ENCODE data around the gene TMEM156. TPM values are rescaled to one million over a fixed set of nuclear protein-coding genes. Genes with fewer than 3 reads are reported as not detected.

The TMEM156 gene
- total RNA-seq, 1 donor from 2014 or later: not detected

DNA sequence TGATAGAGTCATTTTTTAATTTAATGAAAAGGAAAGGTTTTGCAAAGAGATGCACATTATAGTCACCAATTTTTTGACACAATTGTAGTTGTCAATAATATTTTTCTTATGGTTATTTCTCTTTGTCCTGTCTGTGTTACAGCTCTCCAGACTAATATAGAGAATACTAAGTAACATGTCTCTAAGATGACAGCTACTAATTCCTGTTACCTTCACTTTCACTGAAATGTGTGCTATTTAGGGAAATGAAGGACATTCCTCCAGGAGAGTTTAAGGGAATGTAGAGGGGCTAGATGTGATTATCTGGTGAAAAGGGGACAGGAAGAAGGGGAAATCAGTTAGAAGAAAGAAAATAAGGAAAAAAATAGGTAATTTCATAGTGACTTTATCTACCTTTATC, 31.2 kb upstream of the TMEM156 start:
- DNase-seq (ENCODE audit: low spot score): no peak
- H3K4me3 Mint-ChIP-seq: no peak overlapping the region
- no peaks in the 10 kb centered on the region for H3K27me3 ChIP-seq
- H3K4me1 ChIP-seq: peaks cover 24% of the 10 kb centered on the region
- no peak overlapping the region for H3K9ac ChIP-seq
- H2AFZ ChIP-seq (replicated peaks): no peak overlapping the region
- no peaks in the 10 kb centered on the region for H3K27me3 Mint-ChIP-seq (ENCODE audit: insufficient read depth, low read depth)
- H3K4me2 ChIP-seq: no peak overlapping the region
- H4K20me1 ChIP-seq (ENCODE audit: low read depth): peaks cover 30% of the 10 kb centered on the region
- H3F3A ChIP-seq (ENCODE audit: low read depth): peaks cover 14% of the 10 kb centered on the region
- H3K27ac Mint-ChIP-seq: no peak overlapping the region
- no peak overlapping the region for H3K4me3 ChIP-seq
- H3K27ac ChIP-seq: no peak overlapping the region
- H3K9me3 Mint-ChIP-seq: no peaks in the 10 kb centered on the region
- H3K36me3 Mint-ChIP-seq: no peaks in the 10 kb centered on the region
- H3K4me1 Mint-ChIP-seq: peaks cover 15% of the 10 kb centered on the region
- no peaks in the 10 kb centered on the region for H3K36me3 ChIP-seq
- peaks cover 86% of the 10 kb centered on the region for H3K79me2 ChIP-seq (ENCODE audit: low read depth)
- no peaks in the 10 kb centered on the region for H3K9me3 ChIP-seq (ENCODE audit: low read depth)
- TF ChIP-seq EZH2phosphoT487 (IDR thresholded peaks at IDR 0.05) (no peak), EZH2 (IDR thresholded peaks at IDR 0.05) (no peak)
- TF ChIP-seq, protein P1, sequence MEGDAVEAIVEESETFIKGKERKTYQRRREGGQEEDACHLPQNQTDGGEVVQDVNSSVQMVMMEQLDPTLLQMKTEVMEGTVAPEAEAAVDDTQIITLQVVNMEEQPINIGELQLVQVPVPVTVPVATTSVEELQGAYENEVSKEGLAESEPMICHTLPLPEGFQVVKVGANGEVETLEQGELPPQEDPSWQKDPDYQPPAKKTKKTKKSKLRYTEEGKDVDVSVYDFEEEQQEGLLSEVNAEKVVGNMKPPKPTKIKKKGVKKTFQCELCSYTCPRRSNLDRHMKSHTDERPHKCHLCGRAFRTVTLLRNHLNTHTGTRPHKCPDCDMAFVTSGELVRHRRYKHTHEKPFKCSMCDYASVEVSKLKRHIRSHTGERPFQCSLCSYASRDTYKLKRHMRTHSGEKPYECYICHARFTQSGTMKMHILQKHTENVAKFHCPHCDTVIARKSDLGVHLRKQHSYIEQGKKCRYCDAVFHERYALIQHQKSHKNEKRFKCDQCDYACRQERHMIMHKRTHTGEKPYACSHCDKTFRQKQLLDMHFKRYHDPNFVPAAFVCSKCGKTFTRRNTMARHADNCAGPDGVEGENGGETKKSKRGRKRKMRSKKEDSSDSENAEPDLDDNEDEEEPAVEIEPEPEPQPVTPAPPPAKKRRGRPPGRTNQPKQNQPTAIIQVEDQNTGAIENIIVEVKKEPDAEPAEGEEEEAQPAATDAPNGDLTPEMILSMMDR (IDR thresholded peaks at IDR 0.05): no peak

GRCh38 chr4:39062770-39063097, 30.5 kb upstream of the TMEM156 start:
- Histone ChIP-seq H3K4me1 (peaks cover 24% of the 10 kb centered on the region), H4K20me1 (ENCODE audit: low read depth) (peaks cover 32% of the 10 kb centered on the region), H2AFZ (replicated peaks) (no peak overlapping the region), H3K4me3 (peak overlapping the region; percentile 34), H3K36me3 (no peaks in the 10 kb centered on the region), H3F3A (ENCODE audit: low read depth) (peaks cover 14% of the 10 kb centered on the region), H3K27ac (peak overlapping the region; percentile 1), H3K27me3 (no peaks in the 10 kb centered on the region), H3K4me2 (peak overlapping the region; percentile 71), H3K79me2 (ENCODE audit: low read depth) (peaks cover 90% of the 10 kb centered on the region), H3K9me3 (ENCODE audit: low read depth) (no peaks in the 10 kb centered on the region), H3K9ac (no peak overlapping the region)
- no peak for DNase-seq (ENCODE audit: low spot score)
- Mint-ChIP-seq H3K4me3 (peak overlapping the region; percentile 78), H3K36me3 (no peaks in the 10 kb centered on the region), H3K27ac (peak overlapping the region; percentile 58), H3K4me1 (peaks cover 15% of the 10 kb centered on the region), H3K9me3 (no peaks in the 10 kb centered on the region), H3K27me3 (ENCODE audit: insufficient read depth, low read depth) (no peaks in the 10 kb centered on the region)
- TF ChIP-seq, protein P1 (IDR thresholded peaks at IDR 0.05): no peak
- TF ChIP-seq EZH2 (IDR thresholded peaks at IDR 0.05) (no peak), EZH2phosphoT487 (IDR thresholded peaks at IDR 0.05) (no peak)

- H3K27ac ChIP-seq: peak within 1 kb of the TSS; percentile 1
- TF ChIP-seq EZH2phosphoT487 (IDR thresholded peaks at IDR 0.05) (no peak), EZH2 (IDR thresholded peaks at IDR 0.05) (no peak)
- TF ChIP-seq, protein P1 (IDR thresholded peaks at IDR 0.05): no peak
- peak within 1 kb of the TSS; percentile 58 for H3K27ac Mint-ChIP-seq
These were observed 30.0 kb upstream of the TMEM156 start, which contains the start of gene KLHL5 for GRCh38 chr4:39062094-39062769. KLHL5 (plus strand) TSS chr4:39062232; CDS start chr4:39062653, 421 bp downstream.

More at GRCh38 chr4:39062094-39062769, 30.0 kb upstream of the TMEM156 start, which contains the start of gene KLHL5:
- H3K4me1 ChIP-seq: peaks cover 24% of the 10 kb centered on the region
- H3K79me2 ChIP-seq (ENCODE audit: low read depth): peaks cover 93% of the 10 kb centered on the region
- DNase-seq (ENCODE audit: low spot score): peak; percentile 62
- H3K4me2 ChIP-seq: peak within 1 kb of the TSS; percentile 71
- H3F3A ChIP-seq (ENCODE audit: low read depth): peaks cover 14% of the 10 kb centered on the region
- H3K4me3 Mint-ChIP-seq: peak within 1 kb of the TSS; percentile 78
- H4K20me1 ChIP-seq (ENCODE audit: low read depth): peaks cover 32% of the 10 kb centered on the region
- no peak within 1 kb of the TSS for H2AFZ ChIP-seq (replicated peaks)
- H3K4me3 ChIP-seq: peak within 1 kb of the TSS; percentile 34
- no peaks in the 10 kb centered on the region for H3K36me3 Mint-ChIP-seq
- peaks cover 15% of the 10 kb centered on the region for H3K4me1 Mint-ChIP-seq
- no peak within 1 kb of the TSS for H3K9ac ChIP-seq
- H3K9me3 ChIP-seq (ENCODE audit: low read depth): no peaks in the 10 kb centered on the region
- H3K9me3 Mint-ChIP-seq: no peaks in the 10 kb centered on the region
- H3K27me3 ChIP-seq: no peaks in the 10 kb centered on the region
- H3K27me3 Mint-ChIP-seq (ENCODE audit: insufficient read depth, low read depth): no peaks in the 10 kb centered on the region
- H3K36me3 ChIP-seq: no peaks in the 10 kb centered on the region
